GM10266 (cell line): ENCODE measurements around the gene ABCA12.

Source experiments
- DNase-seq: peaks from one replicate; pipeline ENCODE4 v3.0.0; 2012; ENCODE audit errors: extremely low spot score
- TF ChIP-seq, protein P1 (sequence below): IDR thresholded peaks from 2 replicates; pipeline ENCODE4 v1.5.1; 2012; ENCODE audit warnings: mild to moderate bottlenecking, low read depth; ENCODE audit not compliant: control insufficient read depth, insufficient read depth; ENCODE audit errors: missing control alignments

ABCA12 gene

DNA sequence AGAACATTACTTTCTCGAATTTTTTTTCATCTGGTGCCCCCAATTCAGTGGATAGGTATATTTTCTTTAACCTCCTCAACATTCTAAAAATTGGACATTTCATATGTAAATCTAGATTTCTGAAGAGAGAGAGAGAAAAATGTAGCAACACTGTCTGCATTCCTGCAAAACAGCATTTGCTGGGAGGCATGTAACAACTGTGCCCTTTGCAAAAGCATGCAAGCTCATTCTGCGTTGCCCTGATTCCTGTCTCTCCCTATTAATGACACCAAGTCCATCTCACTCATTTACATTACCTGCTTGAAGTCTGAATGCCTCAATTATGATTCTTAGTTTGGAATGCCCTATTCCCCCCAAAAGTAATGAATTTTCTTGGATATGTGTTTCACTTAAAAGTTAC, 249.1 kb downstream of the ABCA12 start:
- DNase-seq = no peak
- TF ChIP-seq, protein P1, sequence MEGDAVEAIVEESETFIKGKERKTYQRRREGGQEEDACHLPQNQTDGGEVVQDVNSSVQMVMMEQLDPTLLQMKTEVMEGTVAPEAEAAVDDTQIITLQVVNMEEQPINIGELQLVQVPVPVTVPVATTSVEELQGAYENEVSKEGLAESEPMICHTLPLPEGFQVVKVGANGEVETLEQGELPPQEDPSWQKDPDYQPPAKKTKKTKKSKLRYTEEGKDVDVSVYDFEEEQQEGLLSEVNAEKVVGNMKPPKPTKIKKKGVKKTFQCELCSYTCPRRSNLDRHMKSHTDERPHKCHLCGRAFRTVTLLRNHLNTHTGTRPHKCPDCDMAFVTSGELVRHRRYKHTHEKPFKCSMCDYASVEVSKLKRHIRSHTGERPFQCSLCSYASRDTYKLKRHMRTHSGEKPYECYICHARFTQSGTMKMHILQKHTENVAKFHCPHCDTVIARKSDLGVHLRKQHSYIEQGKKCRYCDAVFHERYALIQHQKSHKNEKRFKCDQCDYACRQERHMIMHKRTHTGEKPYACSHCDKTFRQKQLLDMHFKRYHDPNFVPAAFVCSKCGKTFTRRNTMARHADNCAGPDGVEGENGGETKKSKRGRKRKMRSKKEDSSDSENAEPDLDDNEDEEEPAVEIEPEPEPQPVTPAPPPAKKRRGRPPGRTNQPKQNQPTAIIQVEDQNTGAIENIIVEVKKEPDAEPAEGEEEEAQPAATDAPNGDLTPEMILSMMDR = no peak

DNA sequence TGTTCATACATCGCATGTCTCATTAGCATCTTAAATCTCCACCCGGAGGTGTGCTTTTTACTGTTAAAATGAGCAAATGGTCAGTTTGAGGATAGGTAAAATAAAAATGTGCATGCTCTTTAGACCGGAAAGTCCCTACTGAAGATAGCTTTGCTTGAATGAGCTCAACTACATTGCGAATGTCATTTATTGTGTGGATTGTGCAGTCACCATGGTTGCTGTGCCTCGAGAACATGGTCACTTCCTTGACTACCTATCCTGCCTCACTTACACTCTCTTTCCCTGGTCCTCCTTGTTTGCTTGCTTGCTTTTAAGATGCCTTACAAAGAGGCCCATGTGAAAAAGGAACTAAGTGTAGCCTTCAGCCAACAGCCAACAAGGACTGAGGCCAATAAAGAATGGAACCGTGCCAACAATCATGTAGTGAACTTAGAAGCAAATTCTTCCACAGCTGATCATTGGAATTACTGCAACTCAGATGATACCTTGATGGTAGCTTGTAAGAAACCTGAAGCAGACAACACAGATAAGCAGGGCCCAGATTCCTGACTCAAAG, 256.7 kb downstream of the ABCA12 start:
- DNase-seq = no peak
- TF ChIP-seq, protein P1 = no peak
